Kidney glomerular epithelial cell (primary cell): ENCODE results near the gene UGT1A6.
A peak's percentile ranks its signal among the peaks of the same experiment; 100 is the strongest.
"Not testable (repeated sequence)": the region's sequence is repeated elsewhere in the genome, so short reads cannot be mapped to it uniquely, and the experiment has no call there.

Experiments
- DNase-seq: peaks from one replicate; lab custom pipeline; 2025; lab: John Stamatoyannopoulos, UW

Gene UGT1A6

DNA sequence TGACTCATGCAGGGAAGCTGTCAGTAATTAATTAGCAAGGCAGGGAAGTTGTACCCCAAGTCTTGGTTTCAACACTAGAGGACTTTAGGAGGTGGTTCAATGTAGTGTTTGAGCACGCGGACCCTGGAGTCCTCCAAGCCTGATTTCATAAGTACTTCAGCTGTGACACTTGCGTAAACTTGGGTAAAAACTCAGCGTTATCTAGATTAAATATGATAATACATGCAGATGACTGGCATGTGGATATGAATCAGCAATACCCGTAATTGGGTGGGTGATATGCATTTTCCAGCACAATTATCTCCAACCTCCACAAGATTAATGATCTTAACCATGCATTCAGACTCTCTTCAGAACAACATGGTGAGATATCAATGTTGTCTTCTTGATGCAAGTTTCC lies 5.8 kb upstream of the UGT1A6 start:
- no peak for DNase-seq

DNA sequence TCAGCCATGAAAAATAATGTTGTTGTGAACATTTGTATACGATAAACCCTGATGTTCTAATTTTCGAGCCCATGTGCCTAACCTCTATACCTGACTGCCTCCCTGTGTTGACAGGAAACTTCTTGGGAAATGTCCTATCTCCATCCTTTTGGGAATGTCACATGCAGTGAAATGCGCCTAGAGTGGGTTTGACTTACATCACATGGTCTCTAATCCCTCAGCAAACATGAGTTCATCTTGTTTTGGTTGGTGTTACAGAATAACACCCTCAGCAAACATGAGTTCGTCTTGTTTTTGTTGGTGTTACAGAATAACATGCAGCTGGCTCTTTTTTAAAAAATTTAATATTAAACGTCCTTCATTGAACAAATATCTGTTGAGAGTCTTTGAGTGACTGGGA lies 4.3 kb upstream of the UGT1A6 start:
- no peak for DNase-seq

DNA sequence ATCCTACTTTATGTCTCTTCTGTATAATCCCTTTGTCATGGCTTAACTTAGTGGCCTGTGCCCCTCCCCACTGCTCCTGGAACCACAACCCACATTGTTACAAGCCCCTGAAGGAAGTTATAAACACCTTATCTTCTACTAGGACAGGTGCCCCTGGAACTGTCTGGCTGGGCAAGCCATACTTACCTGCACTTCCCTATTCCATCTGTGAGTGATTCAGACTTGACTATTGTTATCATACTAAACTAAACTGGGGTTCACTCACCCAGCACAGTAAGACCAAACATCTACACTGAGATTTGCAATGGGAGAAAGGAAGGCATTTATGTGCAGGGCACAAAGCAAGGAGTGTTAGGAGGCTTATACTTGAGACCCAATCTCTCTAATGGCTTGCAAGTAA lies 3.7 kb upstream of the UGT1A6 start:
- DNase-seq: no peak

DNA sequence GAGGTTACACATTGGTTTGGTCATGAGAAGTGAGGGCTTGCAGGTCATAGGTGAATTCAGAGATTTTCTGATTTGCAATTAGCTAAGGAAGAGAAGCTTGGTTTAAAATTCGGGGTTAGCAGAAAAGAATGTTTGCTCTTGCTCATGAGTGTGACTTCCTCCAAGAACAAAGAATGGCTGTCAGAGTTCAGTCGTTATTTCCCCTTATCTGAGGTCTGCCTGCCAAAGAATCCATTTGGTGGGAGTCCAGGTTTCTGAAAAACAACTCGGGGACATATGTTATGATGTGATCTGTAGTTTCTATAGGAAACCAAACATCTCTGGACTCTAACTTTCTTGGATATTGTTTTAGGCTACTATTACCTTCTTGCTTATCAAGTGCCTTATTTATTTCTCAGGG lies 3.2 kb upstream of the UGT1A6 start:
- DNase-seq: no peak

DNA sequence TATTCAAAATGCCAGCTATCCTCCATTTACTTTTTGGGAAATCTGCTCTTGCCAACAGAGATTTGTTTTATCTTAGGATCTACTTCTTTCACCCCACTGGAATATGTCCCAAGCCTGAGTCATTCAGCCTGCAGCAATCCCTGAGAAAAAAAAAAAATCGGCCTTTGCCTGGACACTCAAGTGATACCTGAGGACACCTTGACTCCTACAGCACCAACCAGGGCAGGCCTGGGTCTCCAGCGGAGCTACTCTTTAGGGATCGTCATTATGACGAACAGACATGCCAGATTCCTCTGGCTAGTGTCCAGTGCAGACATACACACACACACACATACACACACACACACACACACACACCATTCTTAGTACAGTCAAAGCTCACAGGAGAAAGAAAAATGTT lies 2.2 kb upstream of the UGT1A6 start:
- peak; percentile 26 for DNase-seq

DNA sequence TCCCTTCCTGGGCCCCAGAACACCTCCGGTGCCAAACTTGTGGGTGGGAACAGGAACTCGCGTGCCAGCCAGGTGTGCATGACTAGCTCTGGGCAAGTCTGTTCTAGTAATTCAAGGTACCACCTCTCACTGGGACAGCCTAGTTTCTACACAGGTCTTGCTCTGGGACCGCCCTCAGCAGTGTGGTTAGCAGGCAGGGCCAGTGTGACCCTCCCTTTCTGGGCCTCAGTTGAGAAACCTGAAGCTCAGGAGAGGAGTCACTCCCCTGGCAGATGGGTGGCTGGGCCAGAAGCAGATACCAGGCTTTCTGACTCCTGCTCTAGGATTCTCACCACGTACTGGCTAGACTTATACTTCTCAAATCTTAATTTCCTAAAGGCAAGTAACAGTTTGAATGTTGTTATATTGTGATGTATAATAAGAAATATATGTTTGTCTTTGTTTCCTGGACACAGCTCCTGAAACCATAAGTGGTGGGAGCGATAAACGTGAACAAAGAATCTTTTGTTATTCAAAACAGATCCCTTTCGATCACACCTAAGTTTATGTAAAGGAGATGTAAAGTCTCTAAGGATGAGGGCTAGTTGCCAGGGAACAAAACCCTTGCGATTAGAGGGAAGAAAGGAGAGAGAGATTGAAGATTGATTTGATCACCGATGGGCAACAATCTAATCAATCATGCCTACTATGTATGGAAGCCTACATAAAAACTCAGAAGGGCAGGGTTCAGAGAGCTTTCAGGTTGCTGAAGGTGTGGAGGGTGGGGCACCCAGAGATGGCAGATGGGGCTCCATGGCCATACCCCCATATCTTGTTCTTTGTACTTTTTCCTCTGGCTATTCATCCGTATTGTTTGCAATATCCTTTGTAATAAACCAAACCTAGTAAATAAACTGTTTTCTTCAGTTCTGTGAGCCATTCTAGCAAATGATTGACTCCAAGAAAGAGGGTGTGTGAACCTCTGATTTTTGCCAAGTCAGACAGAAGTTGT lies 952 bp upstream of the UGT1A6 start:
- no peak for DNase-seq

DNA sequence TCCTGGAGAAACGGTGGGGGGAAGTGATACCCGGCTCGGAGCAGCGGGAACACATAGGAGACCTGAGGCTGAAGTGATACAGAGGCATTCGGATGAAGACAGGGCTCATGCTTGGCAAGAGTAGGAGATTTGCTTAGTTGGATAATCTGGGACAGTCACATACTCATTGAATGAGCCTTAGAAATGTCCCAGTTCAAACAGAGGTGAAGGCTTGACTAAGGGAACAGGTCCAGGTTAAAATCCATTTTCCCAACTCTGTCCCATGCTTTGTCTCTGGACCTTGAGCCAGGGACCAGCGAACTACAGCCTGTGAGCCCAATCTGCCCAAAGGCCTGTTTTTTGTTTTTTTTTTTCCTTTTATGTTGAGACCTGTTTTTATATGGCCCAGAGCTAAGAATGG lies 1.3 kb downstream of the UGT1A6 start:
- no peak for DNase-seq

DNA sequence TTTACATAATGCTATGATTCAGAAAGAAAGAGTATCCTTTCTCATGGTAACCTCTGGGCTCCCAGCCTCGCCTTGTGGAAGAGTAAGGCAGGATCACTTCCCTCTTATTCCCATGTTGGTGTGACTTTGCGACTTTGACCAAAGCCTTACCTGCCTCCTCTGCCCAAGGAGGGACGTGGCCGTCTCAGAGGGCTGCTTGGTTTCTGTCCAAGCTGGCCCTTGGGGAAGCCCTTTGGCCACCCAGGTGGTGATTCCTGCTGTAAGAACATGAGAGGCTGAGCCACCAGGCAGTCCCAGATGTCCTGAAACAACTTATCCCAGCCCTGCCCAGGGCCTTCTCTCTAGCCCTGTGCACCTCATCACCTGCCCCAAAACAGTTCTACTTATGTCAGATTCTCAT lies 6.0 kb downstream of the UGT1A6 start:
- no peak for DNase-seq

DNA sequence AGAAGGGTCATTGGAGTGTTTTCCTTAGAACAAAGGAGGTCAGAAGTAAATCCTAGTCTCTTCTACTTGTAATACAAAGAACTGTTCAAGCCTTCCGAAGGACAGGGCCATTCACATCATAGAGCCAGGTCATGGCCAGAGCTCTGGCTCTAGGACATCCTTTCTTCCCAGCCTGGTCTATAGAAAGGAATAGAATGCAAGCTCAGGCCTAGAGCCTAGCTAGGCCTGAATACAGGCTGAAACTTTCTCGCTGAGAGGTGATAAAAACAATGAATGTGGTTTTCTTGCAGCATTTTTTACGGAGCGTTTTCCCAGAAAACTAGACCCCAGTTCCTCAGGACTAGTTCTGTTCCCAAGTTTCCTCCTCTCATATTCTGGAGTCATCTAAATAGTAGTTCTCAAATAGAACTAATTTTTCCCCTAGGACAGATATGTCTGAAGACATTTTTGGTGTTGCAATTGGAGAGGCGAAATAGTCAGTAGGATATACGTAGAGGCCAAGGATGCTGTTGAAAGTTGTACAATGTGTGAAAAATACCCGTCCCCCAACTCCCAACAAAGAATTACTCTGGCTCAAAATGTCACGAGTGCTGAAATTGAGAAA lies 6.8 kb downstream of the UGT1A6 start:
- no peak for DNase-seq

DNA sequence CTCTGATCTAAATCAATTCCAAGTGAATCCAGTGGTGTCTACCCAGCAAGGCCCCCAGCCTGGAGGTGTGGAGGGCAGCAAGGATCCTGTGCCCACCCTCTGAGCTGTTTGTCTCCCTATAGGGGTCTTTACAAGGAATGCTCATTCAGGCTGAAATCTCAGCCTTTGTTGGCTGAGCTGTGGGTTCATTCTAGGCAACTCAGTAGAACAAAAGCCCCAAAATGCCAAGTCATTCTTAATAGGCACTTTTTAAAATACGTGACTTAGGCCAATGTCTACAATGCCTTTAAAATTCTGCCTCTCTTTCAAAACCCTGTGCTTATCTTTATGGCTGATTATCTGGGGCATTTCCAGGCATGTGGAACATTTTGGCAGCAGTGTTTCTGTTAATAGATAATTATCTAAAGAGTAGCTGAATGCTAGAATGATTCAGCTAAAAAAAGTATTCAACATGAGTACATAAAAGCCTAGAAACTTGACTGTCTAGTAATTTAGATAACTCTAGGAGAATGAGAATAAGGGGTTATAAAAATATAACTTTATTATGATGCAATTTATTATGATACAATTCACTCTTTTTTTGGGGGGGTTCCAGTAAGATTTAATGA lies 7.4 kb downstream of the UGT1A6 start:
- DNase-seq: peak; percentile 99

DNA sequence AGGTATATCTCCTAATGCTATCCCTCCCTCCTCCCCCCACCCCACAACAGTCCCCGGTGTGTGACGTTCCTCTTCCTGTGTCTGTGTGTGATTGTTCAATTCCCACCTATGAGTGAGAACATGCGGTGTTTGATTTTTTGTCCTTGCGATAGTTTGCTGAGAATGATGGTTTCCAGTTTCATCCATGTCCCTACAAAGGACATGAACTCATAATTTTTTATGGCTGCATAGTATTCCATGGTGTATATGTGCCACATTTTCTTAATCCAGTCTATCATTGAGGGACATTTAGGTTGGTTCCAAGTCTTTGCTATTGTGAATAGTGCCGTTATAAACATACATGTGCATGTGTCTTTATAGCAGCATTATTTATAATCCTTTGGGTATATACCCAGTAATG lies 8.2 kb downstream of the UGT1A6 start:
- not testable (repeated sequence) for DNase-seq

DNA sequence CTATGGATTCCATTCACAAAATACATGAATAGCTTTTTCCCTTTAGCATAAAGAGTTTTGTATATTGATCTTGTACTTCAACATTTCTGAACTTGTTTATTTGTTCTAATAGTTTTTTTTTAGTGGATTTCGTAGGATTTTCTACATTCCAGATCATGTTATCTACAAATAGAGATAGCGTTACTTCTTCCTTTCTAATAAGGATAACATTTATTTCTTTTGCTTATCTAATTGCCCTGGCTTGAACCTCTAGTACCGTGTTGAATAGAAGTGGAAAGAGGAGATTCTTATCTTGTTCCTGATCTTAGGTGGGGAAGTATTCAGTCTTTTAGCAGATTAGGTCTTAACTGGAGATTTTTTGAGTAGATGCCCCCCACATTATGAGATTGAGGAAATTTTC lies 9.5 kb downstream of the UGT1A6 start:
- DNase-seq: no peak

DNA sequence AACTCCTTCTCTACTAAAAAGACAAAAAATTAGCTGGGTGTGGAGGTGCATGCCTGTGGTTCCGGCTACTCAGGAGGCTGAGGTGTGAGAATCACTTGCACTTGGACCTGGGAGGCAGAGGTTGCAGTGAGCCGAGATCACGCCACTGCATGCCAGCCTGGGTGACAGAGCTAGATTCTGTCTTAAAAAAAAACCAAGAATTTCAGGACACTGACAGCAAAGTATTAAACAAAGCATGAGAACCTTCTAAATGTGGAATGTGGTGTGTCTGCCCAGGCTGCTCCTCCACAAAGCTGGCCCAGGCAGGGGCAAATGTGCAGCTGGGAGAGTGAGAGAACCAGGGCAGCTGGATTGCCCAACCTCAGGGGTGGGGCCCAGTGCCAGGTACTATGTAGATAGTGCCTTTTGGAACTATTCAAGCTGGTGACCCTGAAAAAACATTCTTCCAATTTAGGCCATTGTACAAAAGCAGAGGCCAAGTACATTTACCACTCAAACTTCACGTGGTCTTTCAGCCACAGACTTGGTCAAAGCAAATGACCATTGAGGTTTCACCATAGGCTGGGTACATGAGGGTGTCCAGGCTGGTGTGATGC lies 13.3 kb downstream of the UGT1A6 start:
- peak; percentile 81 for DNase-seq

DNA sequence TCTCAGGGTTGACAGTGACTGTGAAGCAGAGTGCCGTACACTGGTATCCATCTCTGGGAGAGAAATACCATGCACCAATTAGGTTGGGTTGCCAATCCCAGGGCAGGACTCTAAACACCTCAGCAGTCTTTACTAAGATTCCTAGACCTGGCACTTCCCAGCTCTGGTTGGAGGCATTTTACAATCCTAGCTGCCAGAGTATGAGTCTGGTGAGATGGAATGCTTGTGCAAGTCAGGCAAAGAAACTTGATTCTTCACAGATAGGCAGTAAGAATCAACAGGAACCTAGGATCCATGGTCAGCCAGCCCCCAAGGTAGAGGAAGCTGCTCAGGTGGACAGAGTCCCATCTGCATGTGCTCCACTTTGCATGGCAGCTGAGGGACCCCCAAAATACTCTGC lies 14.0 kb downstream of the UGT1A6 start:
- DNase-seq: peak; percentile 78

DNA sequence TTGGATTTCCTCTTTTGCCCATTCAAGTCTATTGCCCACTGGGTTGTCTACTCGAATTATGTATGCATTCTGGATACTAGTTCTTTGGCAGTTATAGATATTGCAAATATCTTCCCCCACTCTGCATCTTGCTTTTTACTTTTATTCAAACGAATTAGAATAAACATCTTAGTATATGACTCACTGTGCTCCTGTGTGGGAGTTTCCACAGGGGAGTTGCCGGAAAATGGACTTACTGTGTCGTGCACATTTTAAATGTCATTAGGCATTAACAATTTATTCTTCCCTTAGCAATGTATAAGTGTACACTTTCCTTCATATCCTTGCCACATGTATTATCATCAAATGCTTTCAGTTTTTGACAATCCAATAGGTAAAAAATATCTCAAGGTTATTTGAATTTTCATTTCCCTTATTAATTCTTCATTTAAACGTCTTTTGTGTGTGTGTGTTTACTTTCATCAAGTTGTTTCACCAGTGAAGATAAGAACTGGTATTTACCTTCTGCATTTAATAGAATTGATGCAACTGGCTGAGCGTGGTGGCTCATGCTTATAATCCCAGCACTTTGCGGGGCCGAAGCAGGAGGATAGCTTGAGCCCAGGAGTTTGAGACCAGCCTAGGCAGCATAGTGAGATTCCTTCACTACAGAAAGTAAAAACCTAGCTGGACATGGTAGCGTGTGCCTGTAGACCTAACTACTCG lies 15.4 kb downstream of the UGT1A6 start:
- peak; percentile 49 for DNase-seq

DNA sequence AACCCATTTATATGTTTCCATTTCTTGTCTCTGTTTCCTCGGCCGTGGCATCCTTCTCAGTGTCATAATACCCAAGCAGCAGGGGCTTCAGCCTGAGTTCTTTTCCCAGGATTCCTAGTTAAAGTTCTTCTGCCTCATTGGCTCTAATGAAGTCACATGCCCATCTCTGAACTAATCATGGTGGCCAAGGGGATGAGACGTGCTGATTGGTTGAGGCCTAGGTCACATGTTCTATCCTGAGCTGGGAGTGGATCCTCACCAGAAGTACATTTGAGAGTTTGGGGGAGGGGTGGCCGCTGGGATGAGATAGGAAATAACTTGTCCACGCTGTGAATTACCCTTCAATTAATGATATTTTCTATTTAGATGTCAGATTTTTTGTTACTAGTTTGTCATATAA lies 16.3 kb downstream of the UGT1A6 start:
- DNase-seq: no peak

DNA sequence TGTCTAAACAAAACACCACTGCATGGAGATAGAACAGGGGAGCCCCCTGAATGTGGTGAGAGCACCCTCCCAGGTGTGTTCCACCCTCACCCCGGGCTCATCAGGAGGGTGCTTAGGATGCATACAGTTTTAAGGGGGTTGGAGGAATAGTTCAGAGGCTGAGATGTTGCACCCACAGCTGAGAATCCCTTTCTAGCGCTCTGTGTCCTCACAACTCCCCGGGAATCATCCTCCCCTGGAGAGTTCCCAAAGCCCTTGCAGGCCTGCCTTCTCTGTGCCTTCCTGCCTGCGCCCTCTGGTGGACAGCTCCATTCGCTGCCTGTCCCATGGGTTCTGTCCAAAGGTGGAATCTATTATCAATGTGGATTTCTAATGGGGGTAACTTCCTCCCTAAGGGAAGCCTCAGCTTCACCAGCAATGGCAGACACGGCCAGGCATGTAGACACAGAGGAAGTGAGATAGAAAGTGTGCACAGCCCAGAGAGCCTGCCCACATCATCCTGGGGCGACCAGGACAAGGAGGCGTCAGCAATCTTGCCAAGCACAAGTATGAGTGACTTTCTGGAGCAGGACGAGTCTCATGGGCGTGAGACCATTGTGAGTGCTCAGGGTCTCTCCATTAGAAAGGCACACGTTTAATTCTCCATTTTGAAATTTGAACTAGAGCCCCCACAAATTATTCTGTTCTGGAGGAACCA lies 18.8 kb downstream of the UGT1A6 start:
- DNase-seq: peak; percentile 85

DNA sequence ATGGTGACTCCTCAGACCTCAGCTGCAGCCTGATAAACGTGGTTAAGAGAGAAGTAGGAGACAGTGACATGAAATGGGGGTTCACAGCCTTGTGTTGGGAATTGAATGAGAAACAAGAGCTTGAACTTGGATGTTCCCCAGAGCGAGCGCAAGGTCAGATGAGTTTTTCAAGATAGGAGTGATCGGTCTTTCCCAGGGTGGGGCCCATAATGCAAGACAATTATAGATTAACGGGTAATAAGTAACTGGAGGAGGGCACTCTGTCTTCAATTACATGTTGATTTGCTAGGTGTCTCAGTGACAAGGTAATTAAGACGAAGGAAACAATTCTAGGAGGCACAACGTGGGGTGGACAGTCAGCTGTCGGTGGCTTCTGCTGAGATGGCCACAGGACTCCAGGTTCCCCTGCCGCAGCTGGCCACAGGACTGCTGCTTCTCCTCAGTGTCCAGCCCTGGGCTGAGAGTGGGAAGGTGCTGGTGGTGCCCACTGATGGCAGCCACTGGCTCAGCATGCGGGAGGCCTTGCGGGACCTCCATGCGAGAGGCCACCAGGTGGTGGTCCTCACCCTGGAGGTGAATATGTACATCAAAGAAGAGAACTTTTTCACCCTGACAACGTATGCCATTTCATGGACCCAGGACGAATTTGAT lies 20.0 kb downstream of the UGT1A6 start, which contains the start of gene UGT1A5:
Gene UGT1A5 (plus strand): TSS at position 297 of the 651 bp plus-strand sequence. CDS start 85 bp downstream, at position 382.
- DNase-seq: no peak

DNA sequence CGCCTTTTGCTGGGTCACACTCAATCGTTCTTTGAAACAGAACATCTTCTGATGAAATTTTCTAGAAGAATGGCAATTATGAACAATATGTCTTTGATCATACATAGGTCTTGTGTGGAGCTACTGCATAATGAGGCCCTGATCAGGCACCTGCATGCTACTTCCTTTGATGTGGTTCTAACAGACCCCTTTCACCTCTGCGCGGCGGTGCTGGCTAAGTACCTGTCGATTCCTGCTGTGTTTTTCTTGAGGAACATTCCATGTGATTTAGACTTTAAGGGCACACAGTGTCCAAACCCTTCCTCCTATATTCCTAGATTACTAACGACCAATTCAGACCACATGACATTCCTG lies 20.5 kb downstream of the UGT1A6 start:
- DNase-seq: no peak

DNA sequence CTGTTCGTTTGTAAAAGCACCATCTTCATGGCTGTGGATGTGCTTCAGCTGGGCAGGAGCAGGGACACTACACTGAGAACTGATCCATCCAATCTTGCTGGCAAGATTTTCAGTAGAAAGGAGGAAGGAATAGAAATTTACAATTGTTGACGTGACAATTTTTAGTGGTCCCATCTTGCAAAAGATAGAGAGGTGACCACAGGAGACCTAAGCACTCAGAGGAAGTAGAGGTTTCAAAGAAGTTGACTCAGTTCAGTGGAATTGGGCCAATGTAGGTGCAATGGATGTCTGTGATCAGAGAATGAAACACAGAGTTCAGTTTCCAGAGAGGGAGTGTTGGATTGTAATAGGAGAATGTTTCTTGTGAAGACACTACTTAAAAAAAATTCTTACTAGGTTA lies 21.4 kb downstream of the UGT1A6 start:
- no peak for DNase-seq

DNA sequence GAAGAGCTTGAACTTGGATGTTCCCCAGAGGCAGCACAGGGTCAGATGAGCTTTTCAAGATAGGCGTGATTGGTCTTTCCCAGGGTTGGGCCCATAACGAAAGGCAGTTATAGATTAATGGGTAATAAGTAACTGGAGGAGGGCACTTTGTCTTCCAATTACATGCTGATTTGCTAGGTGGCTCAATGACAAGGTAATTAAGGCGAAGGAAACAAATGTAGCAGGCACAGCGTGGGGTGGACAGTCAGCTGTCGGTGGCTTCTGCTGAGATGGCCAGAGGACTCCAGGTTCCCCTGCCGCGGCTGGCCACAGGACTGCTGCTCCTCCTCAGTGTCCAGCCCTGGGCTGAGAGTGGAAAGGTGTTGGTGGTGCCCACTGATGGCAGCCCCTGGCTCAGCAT lies 25.9 kb downstream of the UGT1A6 start, which contains the start of gene UGT1A4:
Gene UGT1A4 (plus strand): TSS at position 185 of the 400 bp plus-strand sequence. CDS start 85 bp downstream, at position 270.
- DNase-seq: no peak
